ENCODE results near the gene TARS3.
"Not testable (repeated sequence)": the region's sequence is repeated elsewhere in the genome, so short reads cannot be mapped to it uniquely, and the experiment has no call there.

Gene TARS3

DNA sequence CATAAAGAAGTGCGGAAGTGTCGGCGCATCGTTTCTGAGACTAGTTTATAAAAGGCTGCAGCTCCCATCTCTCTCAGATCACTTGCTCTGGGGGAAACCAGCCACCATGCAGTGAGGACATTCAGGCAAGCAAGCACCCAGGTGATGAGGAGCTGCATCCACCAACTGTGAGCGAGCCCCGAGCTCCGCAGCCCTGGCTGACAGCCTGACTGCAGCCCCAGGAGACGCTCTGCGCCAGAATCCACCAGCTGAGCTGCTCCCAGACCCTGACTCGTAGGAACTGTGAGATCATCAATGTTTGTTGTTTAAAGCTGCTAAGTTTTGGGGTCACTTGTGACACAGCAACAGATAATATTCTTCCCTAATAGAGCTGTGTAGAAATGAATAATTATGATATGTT lies 67.1 kb downstream of the TARS3 start:
- H3K4me3 Mint-ChIP-seq, result no peak overlapping the region
- peaks cover 3% of the 10 kb centered on the region for H3K4me1 Mint-ChIP-seq
- H3K9me3 Mint-ChIP-seq, result no peaks in the 10 kb centered on the region
- no peaks in the 10 kb centered on the region for H3K27me3 Mint-ChIP-seq
- peaks cover 7% of the 10 kb centered on the region for H3K36me3 Mint-ChIP-seq
- no peak overlapping the region for H3K27ac Mint-ChIP-seq
- no peak for ATAC-seq (ENCODE audit: low read depth)
- no peak for DNase-seq (ENCODE audit: low spot score in 2 of 2)

DNA sequence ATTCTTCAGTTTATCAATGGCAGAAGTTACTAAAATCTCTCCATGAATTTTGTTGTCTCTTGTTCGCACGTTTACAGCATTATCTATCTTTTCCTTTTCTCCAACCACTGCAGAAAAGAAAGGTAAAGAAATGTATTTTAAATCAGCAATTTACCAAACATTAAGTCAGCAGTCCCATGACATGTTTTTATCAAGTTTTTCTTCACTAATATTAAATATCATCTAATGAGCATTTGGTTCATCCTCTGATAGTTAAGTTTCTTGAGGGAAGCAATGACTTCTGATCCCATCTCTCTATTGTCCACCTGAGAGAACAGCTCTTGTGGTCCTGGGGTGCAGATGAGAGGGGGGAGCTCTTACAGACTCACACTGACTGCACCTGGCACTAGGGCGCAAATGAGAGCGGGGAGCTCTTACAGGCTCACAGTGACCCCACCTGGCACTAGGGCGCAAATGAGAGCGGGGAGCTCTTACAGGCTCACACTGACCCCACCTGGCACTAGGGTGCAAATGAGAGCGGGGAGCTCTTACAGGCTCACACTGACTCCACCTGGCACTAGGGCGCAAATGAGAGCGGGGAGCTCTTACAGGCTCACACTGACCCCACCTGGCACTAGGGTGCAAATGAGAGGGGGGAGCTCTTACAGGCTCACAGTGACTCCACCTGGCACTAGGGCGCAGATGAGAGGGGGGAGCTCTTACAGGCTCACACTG lies 69.5 kb downstream of the TARS3 start:
- H3K4me1 Mint-ChIP-seq; H3K27ac Mint-ChIP-seq; H3K36me3 Mint-ChIP-seq; ATAC-seq (ENCODE audit: low read depth); H3K4me3 Mint-ChIP-seq; H3K9me3 Mint-ChIP-seq; H3K27me3 Mint-ChIP-seq: not testable (repeated sequence)
- DNase-seq (ENCODE audit: low spot score in 2 of 2), result peak in 1 of 2 donors; percentile 7

DNA sequence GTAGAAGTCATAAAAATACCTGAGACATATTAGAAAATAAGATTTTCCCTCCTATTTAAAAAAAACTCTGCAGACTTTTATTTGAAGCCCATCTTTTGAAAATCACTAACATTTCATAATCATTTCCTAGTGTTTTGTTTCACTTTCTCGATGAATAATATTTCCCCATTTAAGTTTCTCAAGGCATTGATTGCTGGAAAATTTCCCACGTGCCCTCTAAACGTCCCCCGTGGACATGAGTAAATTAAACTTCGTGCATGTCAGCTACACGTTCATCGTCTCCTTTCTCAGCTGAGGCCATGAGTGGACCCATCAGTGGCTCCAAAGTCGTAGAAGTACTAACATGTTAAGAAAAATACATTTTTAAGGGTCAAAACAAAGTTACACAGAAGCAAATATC lies 70.1 kb downstream of the TARS3 start:
- DNase-seq (ENCODE audit: low spot score in 2 of 2), result no peak

DNA sequence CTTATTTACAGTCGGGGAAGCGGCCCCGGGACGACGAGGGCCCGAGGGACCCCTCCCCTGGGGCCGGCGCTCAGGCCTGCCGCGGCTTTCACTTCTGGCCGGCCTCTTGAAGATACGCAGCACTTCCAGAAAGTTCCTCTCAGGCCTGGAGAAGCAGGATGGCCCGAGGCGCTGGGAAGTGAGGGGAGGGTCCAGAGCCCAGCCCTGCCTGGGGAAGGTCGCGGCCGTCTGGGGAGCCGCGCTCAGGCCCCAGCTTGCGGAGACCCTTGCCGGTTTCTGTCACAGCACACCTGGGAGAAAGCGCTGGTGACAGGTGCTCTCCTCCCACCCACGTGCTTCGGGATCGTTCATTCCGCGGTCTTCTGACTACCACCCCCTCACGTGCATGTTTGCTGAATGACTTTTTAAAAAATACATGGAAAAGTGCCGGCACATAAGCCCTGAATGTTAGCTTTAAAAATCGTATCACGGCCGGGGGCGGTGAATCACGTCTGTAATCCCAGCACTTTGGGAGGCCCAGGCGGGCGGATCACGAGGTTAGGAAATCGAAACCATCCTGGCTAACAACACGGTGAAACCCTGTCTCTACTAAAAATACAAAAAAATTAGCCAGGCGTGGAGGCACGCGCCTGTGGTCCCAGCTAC lies 71.4 kb downstream of the TARS3 start:
- H3K4me1 Mint-ChIP-seq, result peaks cover 12% of the 10 kb centered on the region
- ATAC-seq (ENCODE audit: low read depth) (no peak), DNase-seq (ENCODE audit: low spot score in 2 of 2) (no peak)
- H3K9me3 Mint-ChIP-seq, result no peaks in the 10 kb centered on the region
- H3K27ac Mint-ChIP-seq, result peak overlapping the region; percentile 92
- peak overlapping the region; percentile 88 for H3K4me3 Mint-ChIP-seq
- peaks cover 3% of the 10 kb centered on the region for H3K36me3 Mint-ChIP-seq
- no peaks in the 10 kb centered on the region for H3K27me3 Mint-ChIP-seq

More for the DNA sequence above, 70.1 kb downstream of the TARS3 start:
- ATAC-seq (ENCODE audit: low read depth), result no peak
- Mint-ChIP-seq H3K9me3 (no peaks in the 10 kb centered on the region), H3K4me3 (peak overlapping the region; percentile 29), H3K36me3 (peaks cover 5% of the 10 kb centered on the region), H3K27ac (no peak overlapping the region), H3K4me1 (peaks cover 12% of the 10 kb centered on the region), H3K27me3 (no peaks in the 10 kb centered on the region)

DNA sequence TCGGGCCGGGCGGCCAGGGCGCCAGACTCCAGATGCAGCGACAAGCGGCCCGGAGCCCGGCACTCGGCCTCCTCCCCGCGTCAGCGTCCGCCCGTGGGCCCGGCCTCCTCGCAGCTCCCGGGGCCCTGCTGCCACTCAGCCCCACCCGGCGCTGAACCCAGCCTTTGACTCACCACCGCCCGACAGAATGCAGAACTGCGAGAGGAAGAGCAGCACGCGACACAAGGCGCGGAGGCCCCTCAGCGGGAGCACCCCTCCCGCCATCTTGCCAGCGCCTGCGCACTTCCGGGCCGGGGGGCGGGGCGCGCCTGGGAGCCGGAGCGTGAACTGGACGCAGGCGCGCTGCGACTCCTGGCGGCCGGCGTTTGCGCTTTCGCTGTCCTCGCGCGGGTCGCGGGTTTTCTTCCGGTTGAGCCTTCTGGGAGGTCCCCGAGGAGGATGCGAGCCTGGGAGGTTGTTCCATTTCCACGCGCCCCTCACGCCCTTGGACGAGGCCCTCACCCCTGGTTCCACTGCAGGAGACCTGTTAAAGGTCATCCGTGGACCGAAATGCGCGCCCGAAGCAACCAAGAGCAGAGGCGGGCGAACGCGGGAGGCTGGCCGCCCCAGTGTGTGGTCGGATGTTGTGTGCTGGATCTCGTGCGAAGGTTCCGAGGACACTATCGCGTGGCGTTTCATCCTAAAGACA lies 72.0 kb downstream of the TARS3 start, which contains the start of gene TM2D3:
Gene TM2D3 (minus strand): TSS at position 284 of the 688 bp plus-strand sequence. CDS start 20 bp downstream, at position 264.
- peak within 1 kb of the TSS; percentile 92 for H3K27ac Mint-ChIP-seq
- no peaks in the 10 kb centered on the region for H3K9me3 Mint-ChIP-seq
- peaks cover 3% of the 10 kb centered on the region for H3K36me3 Mint-ChIP-seq
- peak within 1 kb of the TSS; percentile 88 for H3K4me3 Mint-ChIP-seq
- ATAC-seq (ENCODE audit: low read depth), result peak; percentile 90
- H3K27me3 Mint-ChIP-seq, result no peaks in the 10 kb centered on the region
- DNase-seq (ENCODE audit: low spot score in 2 of 2), result peak; percentile 97 to 98
- peaks cover 12% of the 10 kb centered on the region for H3K4me1 Mint-ChIP-seq

DNA sequence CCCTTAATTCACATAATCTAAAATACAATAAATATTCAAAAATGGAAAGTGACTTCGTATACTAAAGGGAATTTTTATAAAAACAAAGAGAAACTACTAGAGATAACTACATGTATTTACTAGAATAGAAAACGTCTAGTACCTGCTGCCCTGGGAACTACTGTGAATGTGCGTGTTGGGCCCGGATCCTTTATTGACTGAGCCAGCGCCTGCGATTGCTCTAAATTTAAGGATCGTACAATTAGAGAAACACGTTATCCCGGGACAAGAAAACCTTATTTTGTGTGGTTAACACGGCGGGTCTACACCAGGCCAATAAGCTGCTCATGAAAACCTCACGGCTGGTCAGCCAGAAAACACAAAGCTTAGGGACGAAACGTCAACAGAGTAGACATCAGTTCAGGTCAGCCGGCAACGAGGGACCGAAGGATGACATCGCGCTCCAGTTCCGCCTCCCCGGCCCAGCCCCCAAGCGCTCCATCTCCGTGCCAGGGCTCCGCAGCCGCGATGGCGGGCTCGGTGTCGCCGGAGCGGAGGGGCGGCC lies 72.6 kb downstream of the TARS3 start:
- Mint-ChIP-seq H3K4me3 (peak overlapping the region; percentile 88), H3K27ac (peak overlapping the region; percentile 92), H3K4me1 (peaks cover 12% of the 10 kb centered on the region), H3K9me3 (no peaks in the 10 kb centered on the region), H3K27me3 (no peaks in the 10 kb centered on the region), H3K36me3 (peaks cover 3% of the 10 kb centered on the region)
- DNase-seq (ENCODE audit: low spot score in 2 of 2), result no peak
- ATAC-seq (ENCODE audit: low read depth), result peak; percentile 48

DNA sequence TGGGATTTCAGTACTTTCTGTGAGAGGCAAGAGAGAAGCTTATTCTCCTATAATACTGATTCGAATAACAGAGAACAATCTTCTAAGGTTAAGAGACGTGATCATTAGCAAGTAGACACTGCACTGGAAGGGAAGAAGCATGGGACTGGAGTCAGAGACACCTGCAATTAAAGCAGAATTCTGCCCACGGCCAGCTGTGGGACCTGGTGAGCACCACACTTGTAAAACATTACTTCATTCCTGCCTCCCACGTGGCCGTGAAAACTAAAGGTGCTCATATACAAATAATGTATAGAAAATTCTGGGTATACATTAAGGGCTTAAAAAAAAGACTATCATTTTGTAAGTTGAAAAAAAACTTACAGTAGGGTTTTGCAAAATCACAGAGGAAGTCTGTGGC lies 74.1 kb downstream of the TARS3 start:
- H3K4me1 Mint-ChIP-seq, result peaks cover 14% of the 10 kb centered on the region
- ATAC-seq (ENCODE audit: low read depth), result no peak
- H3K27me3 Mint-ChIP-seq, result no peaks in the 10 kb centered on the region
- H3K27ac Mint-ChIP-seq, result no peak overlapping the region
- H3K4me3 Mint-ChIP-seq, result no peak overlapping the region
- no peak for DNase-seq (ENCODE audit: low spot score in 2 of 2)
- peaks cover 12% of the 10 kb centered on the region for H3K36me3 Mint-ChIP-seq
- H3K9me3 Mint-ChIP-seq, result no peaks in the 10 kb centered on the region

DNA sequence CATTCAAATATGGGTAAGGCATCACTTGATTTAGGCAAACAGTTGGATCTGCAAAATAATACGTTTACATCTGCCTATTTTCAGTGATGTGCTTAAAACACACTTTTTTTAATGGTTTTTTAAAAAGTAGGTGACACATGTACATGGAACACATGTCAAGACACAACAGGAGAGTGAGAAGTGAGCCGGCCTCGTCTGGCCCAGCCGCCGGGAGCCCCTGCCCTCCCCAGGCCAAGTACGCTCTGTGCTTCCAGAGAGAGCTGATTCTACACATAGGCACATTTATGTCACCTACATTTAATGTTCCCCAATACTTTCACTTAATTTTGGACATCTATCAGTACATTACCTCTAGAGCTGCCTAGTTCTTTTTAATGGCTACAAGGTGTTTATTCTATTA lies 75.9 kb downstream of the TARS3 start:
- no peak overlapping the region for H3K27ac Mint-ChIP-seq
- H3K27me3 Mint-ChIP-seq, result no peaks in the 10 kb centered on the region
- no peak for ATAC-seq (ENCODE audit: low read depth)
- H3K9me3 Mint-ChIP-seq, result no peaks in the 10 kb centered on the region
- peaks cover 13% of the 10 kb centered on the region for H3K4me1 Mint-ChIP-seq
- H3K4me3 Mint-ChIP-seq, result no peak overlapping the region
- peaks cover 21% of the 10 kb centered on the region for H3K36me3 Mint-ChIP-seq
- DNase-seq (ENCODE audit: low spot score in 2 of 2), result no peak

DNA sequence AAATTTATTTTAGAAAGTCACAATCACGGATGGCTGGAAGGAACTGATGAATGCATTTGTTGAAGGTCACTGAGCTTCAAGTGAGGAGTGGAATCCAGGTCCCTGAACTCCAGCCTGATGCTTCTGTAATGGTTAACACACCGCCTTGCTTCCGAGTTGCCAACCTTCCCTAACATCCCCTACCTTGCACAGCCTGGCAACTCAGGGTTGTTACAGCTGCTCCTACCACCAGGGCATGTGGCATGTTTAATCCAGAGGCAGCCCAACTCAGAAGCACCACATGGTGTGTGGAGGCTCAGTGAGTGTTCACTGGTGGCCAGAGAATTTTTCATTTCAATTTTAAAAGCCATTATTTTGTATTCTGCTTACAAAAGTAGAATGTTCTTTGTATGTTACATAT lies 77.0 kb downstream of the TARS3 start:
- no peak overlapping the region for H3K27ac Mint-ChIP-seq
- no peak overlapping the region for H3K4me3 Mint-ChIP-seq
- DNase-seq (ENCODE audit: low spot score in 2 of 2), result no peak
- H3K4me1 Mint-ChIP-seq, result peaks cover 17% of the 10 kb centered on the region
- H3K27me3 Mint-ChIP-seq, result no peaks in the 10 kb centered on the region
- ATAC-seq (ENCODE audit: low read depth), result no peak
- peaks cover 23% of the 10 kb centered on the region for H3K36me3 Mint-ChIP-seq
- H3K9me3 Mint-ChIP-seq, result no peaks in the 10 kb centered on the region

DNA sequence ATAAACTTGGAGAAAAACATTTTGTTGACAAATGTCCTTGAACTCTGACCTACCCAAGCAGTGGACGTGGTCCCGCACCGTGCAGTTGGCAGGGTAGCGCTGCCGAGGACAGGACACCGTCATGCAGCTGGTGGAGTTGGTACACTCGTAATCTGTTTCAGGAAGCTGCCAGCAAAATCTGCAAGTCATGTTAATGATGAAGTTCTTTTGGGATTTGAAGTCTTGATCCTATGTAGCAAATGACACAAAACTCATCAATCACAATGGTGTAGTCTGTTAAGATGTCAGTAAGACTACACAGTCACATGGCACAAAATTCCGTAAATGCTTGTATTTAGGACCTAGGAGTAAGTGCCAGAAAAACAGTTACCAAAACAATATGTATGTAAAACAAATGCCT lies 77.6 kb downstream of the TARS3 start:
- Mint-ChIP-seq H3K36me3 (peaks cover 23% of the 10 kb centered on the region), H3K27me3 (no peaks in the 10 kb centered on the region), H3K4me3 (no peak overlapping the region), H3K4me1 (peaks cover 21% of the 10 kb centered on the region), H3K9me3 (no peaks in the 10 kb centered on the region), H3K27ac (no peak overlapping the region)
- DNase-seq (ENCODE audit: low spot score in 2 of 2) (no peak), ATAC-seq (ENCODE audit: low read depth) (no peak)

DNA sequence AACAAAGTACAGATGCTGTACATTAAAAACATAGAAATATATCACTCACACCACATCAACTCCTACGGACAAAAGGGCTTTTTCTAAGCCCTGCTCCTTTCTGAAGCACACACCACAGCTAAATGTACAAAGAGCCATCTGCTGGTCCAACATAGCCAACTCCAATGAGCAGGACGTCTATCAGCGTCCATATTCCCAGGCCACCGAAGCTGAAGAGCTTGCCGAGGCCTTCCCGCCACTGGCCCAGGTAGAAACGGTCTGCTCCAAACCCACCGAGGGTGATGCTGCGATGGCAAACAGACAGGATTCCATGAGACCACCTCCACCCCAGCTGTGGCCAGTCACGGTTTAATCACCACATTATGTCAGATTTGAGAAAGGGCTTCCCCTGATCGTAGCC lies 81.9 kb downstream of the TARS3 start:
- peak overlapping the region; percentile 53 for H3K27ac Mint-ChIP-seq
- H3K9me3 Mint-ChIP-seq, result no peaks in the 10 kb centered on the region
- H3K27me3 Mint-ChIP-seq, result no peaks in the 10 kb centered on the region
- ATAC-seq (ENCODE audit: low read depth) (no peak), DNase-seq (ENCODE audit: low spot score in 2 of 2) (no peak)
- peaks cover 19% of the 10 kb centered on the region for H3K4me1 Mint-ChIP-seq
- H3K36me3 Mint-ChIP-seq, result peaks cover 31% of the 10 kb centered on the region
- no peak overlapping the region for H3K4me3 Mint-ChIP-seq

DNA sequence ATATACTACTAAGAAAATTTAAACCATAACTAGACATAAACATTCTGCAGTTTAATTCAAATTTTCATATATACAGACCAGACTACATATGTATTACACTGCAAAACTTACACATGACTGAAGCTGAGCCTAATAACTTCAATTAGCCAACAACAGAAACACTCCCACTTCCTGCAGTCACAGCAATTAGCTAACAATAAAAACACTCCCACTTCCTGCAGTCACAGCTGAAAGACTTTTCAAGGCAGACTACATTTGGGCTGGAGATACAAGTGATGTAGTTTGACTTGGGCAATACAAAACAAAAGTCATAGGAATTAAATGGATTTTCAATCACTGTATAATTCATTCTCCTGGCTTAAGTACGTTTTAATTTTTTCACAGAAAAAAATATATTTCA lies 82.4 kb downstream of the TARS3 start:
- Mint-ChIP-seq H3K27ac (peak overlapping the region; percentile 53), H3K4me1 (peaks cover 19% of the 10 kb centered on the region), H3K27me3 (no peaks in the 10 kb centered on the region), H3K4me3 (no peak overlapping the region), H3K9me3 (no peaks in the 10 kb centered on the region), H3K36me3 (peaks cover 31% of the 10 kb centered on the region)
- DNase-seq (ENCODE audit: low spot score in 2 of 2), result no peak
- ATAC-seq (ENCODE audit: low read depth), result peak; percentile 86

DNA sequence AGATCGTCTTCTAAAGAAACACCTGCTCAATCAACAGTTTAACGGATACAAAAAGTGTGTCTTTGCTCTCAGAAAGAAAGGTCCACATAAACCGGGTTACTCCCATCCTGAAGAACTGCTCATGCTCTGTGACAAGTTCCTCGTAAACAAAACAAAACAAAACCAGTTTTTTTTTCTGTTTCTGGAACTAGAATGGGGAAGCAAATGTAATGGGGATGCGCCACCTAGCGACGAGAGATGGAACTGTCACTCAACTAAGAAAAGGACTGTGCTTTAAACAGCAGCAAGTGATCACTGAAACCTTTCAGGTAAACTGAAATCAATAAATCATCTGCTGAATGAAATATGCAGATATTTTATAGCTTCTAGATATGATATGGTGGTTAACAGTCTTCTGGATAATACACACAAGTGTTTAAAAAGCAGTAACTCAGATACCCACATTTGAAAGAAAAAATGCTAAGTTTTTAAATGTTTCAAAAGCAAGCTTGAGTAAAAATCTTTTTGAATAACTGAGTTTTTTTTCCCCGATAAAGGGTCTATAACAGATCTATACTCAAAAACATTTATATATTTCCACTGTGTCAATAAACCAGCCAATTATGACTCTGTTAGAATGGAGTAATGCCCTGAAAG lies 83.0 kb downstream of the TARS3 start:
- Mint-ChIP-seq H3K27ac (peak overlapping the region; percentile 92), H3K4me1 (peaks cover 19% of the 10 kb centered on the region), H3K27me3 (no peaks in the 10 kb centered on the region), H3K4me3 (peak overlapping the region; percentile 37), H3K9me3 (no peaks in the 10 kb centered on the region), H3K36me3 (peaks cover 31% of the 10 kb centered on the region)
- DNase-seq (ENCODE audit: low spot score in 2 of 2) (peak; percentile 73 to 78), ATAC-seq (ENCODE audit: low read depth) (peak; percentile 74)

DNA sequence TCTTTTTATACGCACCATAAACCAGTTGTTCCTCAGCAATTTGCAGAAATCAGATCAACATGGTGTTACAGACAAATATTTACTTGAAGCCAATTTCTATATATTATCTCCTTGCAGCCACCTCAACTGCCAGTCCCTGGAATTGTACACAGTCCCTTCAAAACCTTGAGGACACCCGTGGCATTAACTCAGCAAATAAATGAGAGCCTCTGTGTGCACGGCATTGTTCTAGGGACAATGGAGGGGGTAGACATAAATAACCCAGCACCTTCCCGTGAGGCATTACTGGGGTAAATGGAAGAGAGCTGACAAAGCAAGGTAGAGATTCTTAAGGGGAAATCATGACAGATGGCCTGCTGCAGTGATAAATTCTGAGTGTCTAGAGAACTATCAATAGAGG lies 84.6 kb downstream of the TARS3 start:
- Mint-ChIP-seq H3K4me1 (peaks cover 15% of the 10 kb centered on the region), H3K27me3 (no peaks in the 10 kb centered on the region), H3K4me3 (no peak overlapping the region), H3K9me3 (no peaks in the 10 kb centered on the region), H3K36me3 (peaks cover 18% of the 10 kb centered on the region), H3K27ac (peak overlapping the region; percentile 65)
- ATAC-seq (ENCODE audit: low read depth), result no peak
- DNase-seq (ENCODE audit: low spot score in 2 of 2), result no peak
